Measurements from ENCODE around the gene ETV4. TPM values are rescaled to one million over a fixed set of nuclear protein-coding genes. Genes with fewer than 3 reads are reported as not detected.
A peak's percentile ranks its signal among the peaks of the same experiment; 100 is the strongest.

Gene ETV4
- total RNA-seq, 2 experiments from 2014 or later: 5.0 to 5.4 TPM

- Mint-ChIP-seq H3K27me3 (peaks cover 2% of the 10 kb centered on the region), H3K27ac (no peak overlapping the region), H3K36me3 (ENCODE audit: low read depth) (no peaks in the 10 kb centered on the region), H3K4me3 (no peak overlapping the region), H3K4me1 (ENCODE audit: low read depth) (peaks cover 9% of the 10 kb centered on the region), H3K9me3 (no peaks in the 10 kb centered on the region)
- ATAC-seq (no peak), DNase-seq (no peak)
- intact Hi-C loops (cut with micrococcal nuclease): loop anchor here (10.0 kb wide), 1 partner anchor 190 kb away; no protein-coding TSS in a partner anchor
- CTCF ChIA-PET: interaction anchor here (1.3 to 2.1 kb wide), 5 partner anchors 16 to 272 kb away, joined by 3 to 14 read pairs (median 4); no protein-coding TSS in a partner anchor
- POLR2A ChIA-PET: no interaction called here
- no peak for TF ChIP-seq CTCF (IDR thresholded peaks at IDR 0.05)
Measured at GRCh38 chr17:43574348-43574747, 28.2 kb upstream of the ETV4 start.

GRCh38 chr17:43573579-43574321 lies 27.6 kb upstream of the ETV4 start:
- ChIA-PET POLR2A (interaction anchor here (0.9 kb wide), 1 partner anchor 100 kb away, joined by 4 read pairs; no protein-coding TSS in a partner anchor), CTCF (interaction anchor here (0.8 to 2.1 kb wide), 6 partner anchors 16 to 272 kb away, joined by 3 to 14 read pairs (median 4); no protein-coding TSS in a partner anchor)
- Mint-ChIP-seq H3K27me3 (peaks cover 2% of the 10 kb centered on the region), H3K36me3 (ENCODE audit: low read depth) (no peaks in the 10 kb centered on the region), H3K27ac (no peak overlapping the region), H3K9me3 (no peaks in the 10 kb centered on the region), H3K4me3 (no peak overlapping the region), H3K4me1 (ENCODE audit: low read depth) (peaks cover 4% of the 10 kb centered on the region)
- intact Hi-C loops (cut with micrococcal nuclease): loop anchor here (10.0 kb wide), 1 partner anchor 191 kb away; no protein-coding TSS in a partner anchor
- no peak for TF ChIP-seq CTCF (IDR thresholded peaks at IDR 0.05)
- no peak for DNase-seq
- ATAC-seq: no peak

- DNase-seq (no peak), ATAC-seq (peak; percentile 62)
- peaks cover 2% of the 10 kb centered on the region for H3K27me3 Mint-ChIP-seq
- H3K9me3 Mint-ChIP-seq: no peaks in the 10 kb centered on the region
- TF ChIP-seq CTCF (IDR thresholded peaks at IDR 0.05): no peak
- no peak overlapping the region for H3K4me3 Mint-ChIP-seq
- H3K36me3 Mint-ChIP-seq (ENCODE audit: low read depth): no peaks in the 10 kb centered on the region
- no peaks in the 10 kb centered on the region for H3K4me1 Mint-ChIP-seq (ENCODE audit: low read depth)
- CTCF ChIA-PET: no interaction called here
- POLR2A ChIA-PET: no interaction called here
- H3K27ac Mint-ChIP-seq: no peak overlapping the region
- intact Hi-C loops (cut with micrococcal nuclease): loop anchor here (10.0 kb wide), 1 partner anchor 192 kb away; no protein-coding TSS in a partner anchor
Measured at GRCh38 chr17:43572368-43572980, 26.3 kb upstream of the ETV4 start.

GRCh38 chr17:43570518-43570928 lies 24.4 kb upstream of the ETV4 start:
- ChIA-PET CTCF (interaction anchor here (0.8 kb wide), 1 partner anchor 87 kb away, joined by 3 read pairs; the partner anchor contains the start of gene DHX8), POLR2A (interaction anchor here (0.6 kb wide), 1 partner anchor 196 kb away, joined by 4 read pairs; no protein-coding TSS in a partner anchor)
- ATAC-seq: no peak
- intact Hi-C loops (cut with micrococcal nuclease): loop anchor here (10.0 kb wide), 1 partner anchor 194 kb away; no protein-coding TSS in a partner anchor
- DNase-seq: no peak
- no peak for TF ChIP-seq CTCF (IDR thresholded peaks at IDR 0.05)
- H3K27me3 Mint-ChIP-seq: no peaks in the 10 kb centered on the region
- no peak overlapping the region for H3K27ac Mint-ChIP-seq
- no peak overlapping the region for H3K4me3 Mint-ChIP-seq
- no peaks in the 10 kb centered on the region for H3K9me3 Mint-ChIP-seq
- H3K4me1 Mint-ChIP-seq (ENCODE audit: low read depth): no peaks in the 10 kb centered on the region
- no peaks in the 10 kb centered on the region for H3K36me3 Mint-ChIP-seq (ENCODE audit: low read depth)
